SU-DHL-6 (cell line): Measurements from ENCODE around the gene GNA14.

Source experiments
- CTCF ChIP-seq: fragments of 200-600 bp; sonication (generic); IDR thresholded peaks from one replicate; pipeline ENCODE4 v1.5.1; 2017; ENCODE audit warnings: antibody characterized with exemption, mild to moderate bottlenecking, low read length, moderate library complexity; ENCODE audit not compliant: insufficient read depth, poor library complexity, severe bottlenecking
- EZH2phosphoT487 ChIP-seq: fragments of 200-600 bp; sonication (generic), shearing (Covaris generic); conservative IDR thresholded peaks from 2 replicates; pipeline ENCODE4 v1.6.1; 2018; ENCODE audit warnings: mild to moderate bottlenecking, antibody characterized with exemption, low read length, moderate library complexity, mixed read lengths

DNA sequence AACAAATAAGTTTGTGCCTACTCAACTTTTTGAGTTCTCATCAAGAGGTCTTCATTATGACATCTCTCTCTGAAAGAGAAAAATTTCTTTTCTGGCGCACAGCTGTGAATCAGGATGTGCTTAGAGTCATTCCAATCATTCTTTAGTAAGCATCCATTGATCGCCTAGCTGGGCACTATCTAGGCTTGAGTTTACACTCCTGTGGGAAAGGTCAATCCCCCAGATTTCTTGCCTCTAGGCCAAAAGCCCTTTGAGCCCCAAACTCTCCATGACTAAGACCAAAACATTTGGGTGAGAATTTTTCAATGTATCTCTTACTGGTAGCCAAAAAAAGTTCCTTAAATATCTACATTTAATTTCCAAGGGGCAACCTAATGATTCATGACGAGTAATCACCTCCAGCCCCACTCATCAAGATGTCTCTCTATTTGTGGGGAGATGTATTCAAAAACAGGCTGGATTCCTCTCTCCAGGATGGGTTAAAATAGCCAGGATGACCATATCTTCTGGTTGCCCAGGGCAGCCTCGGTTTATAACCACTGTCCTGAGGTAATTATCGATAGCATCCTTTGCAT is 101.7 kb downstream of the GNA14 start:
- TF ChIP-seq CTCF (no peak), EZH2phosphoT487 (no peak)
